ENCODE measurements around the gene TBC1D1. TPM values are rescaled to one million over a fixed set of nuclear protein-coding genes. Genes with fewer than 3 reads are reported as not detected.

The TBC1D1 gene
- total and polyA plus RNA-seq, 10 donors: 49.3 to 142 (median 95.5) TPM

DNA sequence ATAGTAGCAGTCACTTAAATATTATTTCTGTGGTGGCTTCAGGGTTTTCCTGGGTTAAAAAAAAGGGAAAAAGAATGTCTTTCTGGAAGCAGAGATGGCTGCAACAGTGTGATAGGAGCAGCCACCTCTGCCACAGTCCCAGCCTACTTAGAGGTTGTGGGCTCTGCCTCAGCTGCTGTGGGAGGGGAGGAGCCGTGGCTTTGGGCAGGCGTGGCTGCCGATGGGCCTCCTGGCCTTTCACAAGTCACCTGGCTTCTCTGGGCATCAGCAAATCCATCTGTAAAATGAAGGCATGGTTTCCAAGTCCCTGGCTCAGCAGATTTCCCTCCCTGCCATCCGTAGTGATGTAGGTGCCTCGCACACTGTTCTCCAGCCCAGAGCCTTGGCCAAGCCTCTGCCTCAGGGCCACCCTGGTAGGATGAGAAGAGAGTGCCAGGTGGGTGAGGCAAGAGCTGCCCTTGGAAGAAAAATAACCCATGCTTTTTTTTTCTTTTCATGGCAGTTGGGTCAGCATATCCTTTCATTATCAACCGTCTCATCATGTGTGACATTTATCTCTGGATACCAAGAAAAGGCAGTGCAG, 135.4 kb downstream of the TBC1D1 start:
- 71 to 86% (median 82%) methylated on average over 6 of the region's 6 CpGs for WGBS, 5 donors
- intact Hi-C loops (cut with DNase I; ENCODE audit: low total_unique reads): loop anchor here (10.0 kb wide), 2 partner anchors 51 to 141 kb away; no protein-coding TSS in a partner anchor

DNA sequence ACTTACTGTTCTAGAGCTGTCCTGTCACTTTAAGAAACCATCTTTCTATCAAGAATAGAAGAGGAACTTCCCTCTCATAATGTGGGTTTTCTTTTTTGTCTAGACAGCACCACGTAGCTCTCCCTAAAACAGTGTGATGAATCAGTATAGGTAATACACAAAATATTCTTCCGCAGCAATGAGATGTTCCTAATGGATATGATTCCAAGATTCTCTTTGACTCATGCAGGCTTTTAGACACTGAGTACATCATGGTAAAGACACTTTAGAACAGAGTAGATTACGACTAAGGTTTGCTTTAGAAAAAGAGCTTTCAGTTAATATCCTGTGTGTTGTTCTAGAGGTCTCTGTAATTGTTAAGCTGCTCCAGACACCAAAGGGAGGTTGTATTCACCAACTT, 139.1 kb downstream of the TBC1D1 start:
- Histone ChIP-seq H3K4me1 (peaks cover 0 to 7% (median 2%) of the 10 kb centered on the region in 6 donors), H3K36me3 (peaks cover 0 to 95% (median 46%) of the 10 kb centered on the region in 6 donors), H3K4me3 (no peak overlapping the region), H3K27me3 (replicated peaks in 1 of 7) (no peaks in the 10 kb centered on the region), H3K9me3 (no peaks in the 10 kb centered on the region), H3K27ac (no peak overlapping the region)
- no peak for TF ChIP-seq POLR2A (IDR thresholded peaks at IDR 0.05)
- no peak for TF ChIP-seq POLR2AphosphoS5 (IDR thresholded peaks at IDR 0.05)
- TF ChIP-seq, protein P1, sequence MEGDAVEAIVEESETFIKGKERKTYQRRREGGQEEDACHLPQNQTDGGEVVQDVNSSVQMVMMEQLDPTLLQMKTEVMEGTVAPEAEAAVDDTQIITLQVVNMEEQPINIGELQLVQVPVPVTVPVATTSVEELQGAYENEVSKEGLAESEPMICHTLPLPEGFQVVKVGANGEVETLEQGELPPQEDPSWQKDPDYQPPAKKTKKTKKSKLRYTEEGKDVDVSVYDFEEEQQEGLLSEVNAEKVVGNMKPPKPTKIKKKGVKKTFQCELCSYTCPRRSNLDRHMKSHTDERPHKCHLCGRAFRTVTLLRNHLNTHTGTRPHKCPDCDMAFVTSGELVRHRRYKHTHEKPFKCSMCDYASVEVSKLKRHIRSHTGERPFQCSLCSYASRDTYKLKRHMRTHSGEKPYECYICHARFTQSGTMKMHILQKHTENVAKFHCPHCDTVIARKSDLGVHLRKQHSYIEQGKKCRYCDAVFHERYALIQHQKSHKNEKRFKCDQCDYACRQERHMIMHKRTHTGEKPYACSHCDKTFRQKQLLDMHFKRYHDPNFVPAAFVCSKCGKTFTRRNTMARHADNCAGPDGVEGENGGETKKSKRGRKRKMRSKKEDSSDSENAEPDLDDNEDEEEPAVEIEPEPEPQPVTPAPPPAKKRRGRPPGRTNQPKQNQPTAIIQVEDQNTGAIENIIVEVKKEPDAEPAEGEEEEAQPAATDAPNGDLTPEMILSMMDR (IDR thresholded peaks at IDR 0.05 in 8 of 11, conservative IDR thresholded peaks at IDR 0.05 in 3 of 11): no peak
- 35 to 60% (median 40%) methylated on average over 3 of the region's 3 CpGs for WGBS, 5 donors
- intact Hi-C loops (cut with DNase I; ENCODE audit: low total_unique reads): no loop called here
- no peak for DNase-seq

More for the DNA sequence above, 135.4 kb downstream of the TBC1D1 start:
- H3K36me3 ChIP-seq: peaks cover 0 to 96% (median 58%) of the 10 kb centered on the region in 6 donors
- no peaks in the 10 kb centered on the region for H3K9me3 ChIP-seq
- H3K27ac ChIP-seq: no peak overlapping the region
- no peak for TF ChIP-seq POLR2AphosphoS5 (IDR thresholded peaks at IDR 0.05)
- TF ChIP-seq, protein P1 (IDR thresholded peaks at IDR 0.05 in 8 of 11, conservative IDR thresholded peaks at IDR 0.05 in 3 of 11): no peak
- H3K4me3 ChIP-seq: no peak overlapping the region
- no peaks in the 10 kb centered on the region for H3K27me3 ChIP-seq (replicated peaks in 1 of 7)
- peaks cover 0 to 28% (median 11%) of the 10 kb centered on the region in 6 donors for H3K4me1 ChIP-seq
- DNase-seq: no peak

DNA sequence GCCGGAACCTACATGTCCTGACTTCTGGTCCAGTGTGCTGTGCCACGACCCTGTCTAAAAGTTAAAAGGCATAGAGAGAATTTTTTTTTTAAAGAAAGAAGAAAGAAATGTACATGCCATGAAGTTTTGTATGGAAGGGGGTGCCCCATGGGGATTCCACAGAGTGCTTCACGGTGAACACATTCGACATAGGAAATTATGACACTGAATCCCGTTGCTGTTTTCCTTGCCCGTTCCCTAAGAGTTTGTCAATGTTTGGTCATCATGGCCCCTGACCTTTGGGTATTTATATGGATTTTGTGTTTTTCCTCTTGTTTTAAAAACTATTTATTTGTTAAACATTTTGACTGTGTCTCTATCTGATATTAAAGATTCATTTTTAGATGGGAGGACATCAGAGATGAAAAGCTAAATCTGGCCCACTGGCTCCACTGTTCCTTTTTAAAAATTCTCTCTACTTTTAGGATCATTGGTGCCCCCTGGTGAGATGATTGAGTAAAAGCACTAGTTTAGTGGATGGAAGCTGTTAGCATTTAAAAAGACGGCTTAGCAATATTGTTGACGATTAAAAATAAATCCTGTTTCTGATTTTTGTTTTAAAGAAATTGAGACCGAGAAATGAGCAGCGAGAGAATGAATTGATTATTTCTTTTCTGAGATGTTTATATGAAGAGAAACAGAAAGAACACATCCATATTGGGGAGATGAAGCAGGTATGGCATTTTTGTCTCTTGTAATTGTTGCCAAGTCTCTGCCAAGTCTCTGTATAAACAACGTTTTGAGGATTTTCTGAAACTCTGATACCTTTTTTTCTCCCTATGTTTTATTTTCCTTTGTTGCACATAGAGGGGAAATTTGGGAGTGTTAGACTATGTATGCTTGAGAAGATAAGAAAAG, 144.3 kb downstream of the TBC1D1 start:
- Histone ChIP-seq H3K27ac (no peak overlapping the region), H3K4me1 (no peaks in the 10 kb centered on the region), H3K4me3 (no peak overlapping the region), H3K36me3 (peaks cover 0 to 89% (median 23%) of the 10 kb centered on the region in 6 donors), H3K9me3 (no peaks in the 10 kb centered on the region), H3K27me3 (replicated peaks in 1 of 7) (no peaks in the 10 kb centered on the region)
- intact Hi-C loops (cut with DNase I; ENCODE audit: low total_unique reads): loop anchor here (2.0 to 5.0 kb wide), 2 partner anchors 232 to 433 kb away; no protein-coding TSS in a partner anchor
- TF ChIP-seq POLR2AphosphoS5 (IDR thresholded peaks at IDR 0.05) (no peak), POLR2A (IDR thresholded peaks at IDR 0.05) (no peak)
- TF ChIP-seq, protein P1 (IDR thresholded peaks at IDR 0.05 in 8 of 11, conservative IDR thresholded peaks at IDR 0.05 in 3 of 11): peak; percentile 29 to 82 (median 77)
- DNase-seq: no peak
- WGBS, 5 donors: 59 to 71% (median 65%) methylated on average over 11 of the region's 11 CpGs

DNA sequence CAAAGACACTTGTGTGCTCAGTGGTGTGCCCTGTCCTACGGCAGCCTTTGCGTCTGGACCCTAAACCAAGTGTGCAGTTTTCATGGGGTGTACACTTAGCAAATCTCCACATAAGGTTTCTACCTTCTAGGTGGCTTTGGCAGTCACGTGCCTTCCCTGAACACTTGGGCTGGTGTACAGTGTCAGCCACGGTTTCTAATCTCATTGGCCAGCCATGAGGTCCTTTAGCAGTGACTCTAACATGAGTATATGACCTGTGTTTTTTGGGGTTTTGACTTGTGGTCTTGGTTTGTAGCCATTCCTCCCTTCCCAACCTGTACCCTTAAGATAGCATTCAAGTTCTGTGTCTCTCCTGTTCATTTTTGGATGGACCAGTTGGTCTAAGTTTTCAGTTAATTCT, 145.7 kb downstream of the TBC1D1 start:
- intact Hi-C loops (cut with DNase I; ENCODE audit: low total_unique reads): loop anchor here (5.0 kb wide), 1 partner anchor 434 kb away; no protein-coding TSS in a partner anchor
- H3K27ac ChIP-seq: no peak overlapping the region

More for the DNA sequence above, 145.7 kb downstream of the TBC1D1 start:
- WGBS, 5 donors: 92 to 95% (median 94%) methylated on average over 4 of the region's 4 CpGs
- TF ChIP-seq POLR2AphosphoS5 (IDR thresholded peaks at IDR 0.05) (no peak), POLR2A (IDR thresholded peaks at IDR 0.05) (no peak)
- TF ChIP-seq, protein P1 (IDR thresholded peaks at IDR 0.05 in 8 of 11, conservative IDR thresholded peaks at IDR 0.05 in 3 of 11): no peak
- Histone ChIP-seq H3K4me1 (no peaks in the 10 kb centered on the region), H3K36me3 (peaks cover 0 to 90% (median 23%) of the 10 kb centered on the region in 6 donors), H3K4me3 (no peak overlapping the region), H3K27me3 (replicated peaks in 1 of 7) (no peaks in the 10 kb centered on the region), H3K9me3 (no peaks in the 10 kb centered on the region)
- DNase-seq: no peak

Data from spleen (tissue), 11 donors.